Measurements from ENCODE around the gene POU5F1.

Gene POU5F1

DNA sequence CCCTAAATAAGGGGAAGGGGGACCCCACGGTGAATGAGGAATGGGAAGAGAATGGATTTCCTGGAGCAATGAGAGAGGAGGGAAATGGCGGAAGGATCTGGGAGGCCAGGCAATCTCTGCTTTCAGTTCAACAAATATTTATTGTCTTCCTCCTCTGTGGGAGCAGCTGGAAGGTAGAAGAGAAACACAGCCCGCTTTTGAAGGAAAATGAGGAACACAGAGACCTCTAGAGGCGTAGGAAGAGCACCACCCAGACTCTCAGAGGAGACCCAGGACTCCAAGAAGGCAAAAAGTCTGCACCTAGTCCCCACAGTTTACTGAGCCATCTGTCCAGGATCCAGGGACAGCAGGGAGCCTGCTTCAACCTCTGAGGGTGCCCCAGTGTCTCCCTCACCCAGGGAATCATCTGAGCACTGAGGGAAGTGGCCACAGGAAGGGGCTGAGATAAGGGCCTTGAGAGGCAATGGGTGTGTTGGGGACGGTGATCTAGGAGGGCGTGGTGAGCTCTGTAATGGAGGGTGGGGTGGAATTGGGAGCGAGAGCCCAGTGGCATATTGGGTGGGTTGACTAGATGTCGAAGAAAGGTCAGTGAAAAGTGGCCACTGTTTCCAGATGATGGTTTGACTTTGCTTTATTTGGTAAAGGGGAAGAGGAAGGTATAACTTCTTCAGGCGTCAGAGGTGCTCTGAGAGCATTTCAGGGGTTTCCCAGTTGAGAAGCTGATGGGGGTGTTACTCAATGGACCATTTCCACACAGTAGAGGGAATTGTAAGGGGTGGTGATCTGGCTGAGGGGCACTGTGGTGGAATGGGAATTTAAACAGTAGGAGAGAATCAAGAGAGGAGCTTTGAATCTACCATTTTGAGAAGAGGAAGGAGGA lies 55.3 kb downstream of the POU5F1 start:
- Mint-ChIP-seq H3K27me3 (peaks cover 70% of the 10 kb centered on the region), H3K27ac (no peak overlapping the region)
- CTCF ChIA-PET = interaction anchor here (1.0 to 1.2 kb wide), 2 partner anchors 12 to 15 kb away, joined by 3 to 4 read pairs; no protein-coding TSS in a partner anchor

GRCh38 chr6:31114541-31114878 lies 56.0 kb downstream of the POU5F1 start, which contains the start of gene PSORS1C1:
PSORS1C1 (plus strand) TSS chr6:31114800; CDS start chr6:31129633, 14,833 bp downstream.
- H3K4me1 Mint-ChIP-seq = no peaks in the 10 kb centered on the region
- H3K9me3 Mint-ChIP-seq = no peaks in the 10 kb centered on the region
- CTCF ChIA-PET = interaction anchor here (1.3 kb wide), 1 partner anchor 14 kb away, joined by 4 read pairs; no protein-coding TSS in a partner anchor
- no peak within 1 kb of the TSS for H3K4me3 Mint-ChIP-seq
- no peaks in the 10 kb centered on the region for H3K36me3 Mint-ChIP-seq
- peaks cover 77% of the 10 kb centered on the region for H3K27me3 Mint-ChIP-seq
- no peak within 1 kb of the TSS for H3K27ac Mint-ChIP-seq
- DNase-seq = no peak

More for the DNA sequence above, 55.3 kb downstream of the POU5F1 start:
- Mint-ChIP-seq H3K36me3 (no peaks in the 10 kb centered on the region), H3K4me3 (no peak overlapping the region), H3K4me1 (no peaks in the 10 kb centered on the region), H3K9me3 (no peaks in the 10 kb centered on the region)
- DNase-seq = no peak

Data from activated naive CD4-positive, alpha-beta T cell treated with anti-CD3 and anti-CD28 coated beads, Interleukin-2, amount 10 ng/mL, durations not matched to agents 7 days and 5 days (primary cell).